ENCODE measurements around the gene ADARB2. TPM values are rescaled to one million over a fixed set of nuclear protein-coding genes. Genes with fewer than 3 reads are reported as not detected.
"Not testable (repeated sequence)": the region's sequence is repeated elsewhere in the genome, so short reads cannot be mapped to it uniquely, and the experiment has no call there.

The ADARB2 gene
- total RNA-seq, 1 donor from 2014 or later, result 38.7 TPM

GRCh38 chr10:1465993-1466764 is 271.1 kb downstream of the ADARB2 start:
- Mint-ChIP-seq H3K27me3 (ENCODE audit: unreplicated experiment) (peaks cover 6% of the 10 kb centered on the region), H3K4me1 (ENCODE audit: unreplicated experiment) (peaks cover 16% of the 10 kb centered on the region), H3K27ac (ENCODE audit: unreplicated experiment) (peak overlapping the region; percentile 4), H3K4me3 (ENCODE audit: unreplicated experiment) (peak overlapping the region; percentile 38), H3K9me3 (ENCODE audit: unreplicated experiment) (no peaks in the 10 kb centered on the region), H3K36me3 (ENCODE audit: unreplicated experiment) (no peaks in the 10 kb centered on the region)
- DNase-seq (ENCODE audit: extremely low spot score, unreplicated experiment), result no peak
- no peak for TF ChIP-seq CTCF (IDR thresholded peaks at IDR 0.05)

GRCh38 chr10:1465418-1465911 is 271.9 kb downstream of the ADARB2 start:
- TF ChIP-seq CTCF (IDR thresholded peaks at IDR 0.05), result no peak
- Mint-ChIP-seq H3K27ac (ENCODE audit: unreplicated experiment) (peak overlapping the region; percentile 4), H3K4me1 (ENCODE audit: unreplicated experiment) (peaks cover 16% of the 10 kb centered on the region), H3K4me3 (ENCODE audit: unreplicated experiment) (peak overlapping the region; percentile 38), H3K9me3 (ENCODE audit: unreplicated experiment) (no peaks in the 10 kb centered on the region), H3K27me3 (ENCODE audit: unreplicated experiment) (peaks cover 6% of the 10 kb centered on the region), H3K36me3 (ENCODE audit: unreplicated experiment) (no peaks in the 10 kb centered on the region)
- DNase-seq (ENCODE audit: extremely low spot score, unreplicated experiment), result no peak

GRCh38 chr10:1464881-1465417 is 272.4 kb downstream of the ADARB2 start:
- TF ChIP-seq CTCF (IDR thresholded peaks at IDR 0.05), result no peak
- Mint-ChIP-seq H3K36me3 (ENCODE audit: unreplicated experiment) (no peaks in the 10 kb centered on the region), H3K27ac (ENCODE audit: unreplicated experiment) (no peak overlapping the region), H3K27me3 (ENCODE audit: unreplicated experiment) (peaks cover 1% of the 10 kb centered on the region), H3K9me3 (ENCODE audit: unreplicated experiment) (no peaks in the 10 kb centered on the region), H3K4me1 (ENCODE audit: unreplicated experiment) (peaks cover 16% of the 10 kb centered on the region), H3K4me3 (ENCODE audit: unreplicated experiment) (no peak overlapping the region)
- DNase-seq (ENCODE audit: extremely low spot score, unreplicated experiment), result no peak

- H3K4me3 Mint-ChIP-seq (ENCODE audit: unreplicated experiment), result not testable (repeated sequence)
Measured at GRCh38 chr10:1463971-1464370, 273.4 kb downstream of the ADARB2 start.

GRCh38 chr10:1462994-1463633 is 274.2 kb downstream of the ADARB2 start:
- Mint-ChIP-seq H3K4me3 (ENCODE audit: unreplicated experiment) (no peak overlapping the region), H3K4me1 (ENCODE audit: unreplicated experiment) (peaks cover 16% of the 10 kb centered on the region), H3K27me3 (ENCODE audit: unreplicated experiment) (peaks cover 4% of the 10 kb centered on the region), H3K9me3 (ENCODE audit: unreplicated experiment) (no peaks in the 10 kb centered on the region), H3K36me3 (ENCODE audit: unreplicated experiment) (no peaks in the 10 kb centered on the region), H3K27ac (ENCODE audit: unreplicated experiment) (no peak overlapping the region)
- DNase-seq (ENCODE audit: extremely low spot score, unreplicated experiment), result no peak
- TF ChIP-seq CTCF (IDR thresholded peaks at IDR 0.05), result no peak

More at GRCh38 chr10:1463971-1464370, 273.4 kb downstream of the ADARB2 start:
- peaks cover 16% of the 10 kb centered on the region for H3K4me1 Mint-ChIP-seq (ENCODE audit: unreplicated experiment)
- not testable (repeated sequence) for H3K27ac Mint-ChIP-seq (ENCODE audit: unreplicated experiment); H3K36me3 Mint-ChIP-seq (ENCODE audit: unreplicated experiment); H3K27me3 Mint-ChIP-seq (ENCODE audit: unreplicated experiment); H3K9me3 Mint-ChIP-seq (ENCODE audit: unreplicated experiment); DNase-seq (ENCODE audit: extremely low spot score, unreplicated experiment)
